Effector CD8-positive, alpha-beta T cell (primary cell): ENCODE data around the gene CELF4.

Experiments
- DNase-seq: peaks from one replicate; lab custom pipeline; 2025; lab: John Stamatoyannopoulos, UW

CELF4 gene

GRCh38 chr18:37572736-37573135 lies 7.1 kb upstream of the CELF4 start:
- no peak for DNase-seq

- DNase-seq: no peak
Measured at GRCh38 chr18:37571266-37571665, 5.7 kb upstream of the CELF4 start.

- DNase-seq: no peak
Measured at GRCh38 chr18:37570336-37570930, 4.8 kb upstream of the CELF4 start.

- DNase-seq: no peak
Measured at GRCh38 chr18:37568671-37569070, 3.1 kb upstream of the CELF4 start.

- no peak for DNase-seq
Measured at GRCh38 chr18:37567994-37568359, 2.4 kb upstream of the CELF4 start.

GRCh38 chr18:37567061-37567993 lies 1.7 kb upstream of the CELF4 start:
- DNase-seq: no peak

- DNase-seq: no peak
Measured at GRCh38 chr18:37566479-37567060, 972 bp upstream of the CELF4 start.

GRCh38 chr18:37565977-37566478 lies 430 bp upstream of the CELF4 start:
- DNase-seq: no peak

GRCh38 chr18:37564711-37565100 lies 892 bp downstream of the CELF4 start:
- DNase-seq: no peak

GRCh38 chr18:37563931-37564392 lies 1.6 kb downstream of the CELF4 start:
- DNase-seq: no peak

GRCh38 chr18:37561986-37562385 lies 3.6 kb downstream of the CELF4 start:
- no peak for DNase-seq

GRCh38 chr18:37560003-37560402 lies 5.6 kb downstream of the CELF4 start:
- DNase-seq: no peak

- DNase-seq: no peak
Measured at GRCh38 chr18:37559194-37559593, 6.4 kb downstream of the CELF4 start.

GRCh38 chr18:37554399-37554787 lies 11.2 kb downstream of the CELF4 start:
- no peak for DNase-seq

- DNase-seq: no peak
Measured at GRCh38 chr18:37553633-37554398, 11.8 kb downstream of the CELF4 start.

GRCh38 chr18:37552286-37552685 lies 13.3 kb downstream of the CELF4 start:
- no peak for DNase-seq

- no peak for DNase-seq
Measured at GRCh38 chr18:37551846-37552245, 13.8 kb downstream of the CELF4 start.

- no peak for DNase-seq
Measured at GRCh38 chr18:37551249-37551648, 14.3 kb downstream of the CELF4 start.

GRCh38 chr18:37550118-37550875 lies 15.3 kb downstream of the CELF4 start:
- no peak for DNase-seq

GRCh38 chr18:37548679-37549289 lies 16.8 kb downstream of the CELF4 start:
- no peak for DNase-seq
